GM19240 (cell line): ENCODE measurements around the gene COX7C.
"Not testable (repeated sequence)": the region's sequence is repeated elsewhere in the genome, so short reads cannot be mapped to it uniquely, and the experiment has no call there.

Source experiments
- DNase-seq: peaks from one replicate; pipeline ENCODE4 v3.0.0; 2011; ENCODE audit warnings: low spot score; ENCODE audit not compliant: insufficient read length

COX7C gene, protein sequence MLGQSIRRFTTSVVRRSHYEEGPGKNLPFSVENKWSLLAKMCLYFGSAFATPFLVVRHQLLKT

DNA sequence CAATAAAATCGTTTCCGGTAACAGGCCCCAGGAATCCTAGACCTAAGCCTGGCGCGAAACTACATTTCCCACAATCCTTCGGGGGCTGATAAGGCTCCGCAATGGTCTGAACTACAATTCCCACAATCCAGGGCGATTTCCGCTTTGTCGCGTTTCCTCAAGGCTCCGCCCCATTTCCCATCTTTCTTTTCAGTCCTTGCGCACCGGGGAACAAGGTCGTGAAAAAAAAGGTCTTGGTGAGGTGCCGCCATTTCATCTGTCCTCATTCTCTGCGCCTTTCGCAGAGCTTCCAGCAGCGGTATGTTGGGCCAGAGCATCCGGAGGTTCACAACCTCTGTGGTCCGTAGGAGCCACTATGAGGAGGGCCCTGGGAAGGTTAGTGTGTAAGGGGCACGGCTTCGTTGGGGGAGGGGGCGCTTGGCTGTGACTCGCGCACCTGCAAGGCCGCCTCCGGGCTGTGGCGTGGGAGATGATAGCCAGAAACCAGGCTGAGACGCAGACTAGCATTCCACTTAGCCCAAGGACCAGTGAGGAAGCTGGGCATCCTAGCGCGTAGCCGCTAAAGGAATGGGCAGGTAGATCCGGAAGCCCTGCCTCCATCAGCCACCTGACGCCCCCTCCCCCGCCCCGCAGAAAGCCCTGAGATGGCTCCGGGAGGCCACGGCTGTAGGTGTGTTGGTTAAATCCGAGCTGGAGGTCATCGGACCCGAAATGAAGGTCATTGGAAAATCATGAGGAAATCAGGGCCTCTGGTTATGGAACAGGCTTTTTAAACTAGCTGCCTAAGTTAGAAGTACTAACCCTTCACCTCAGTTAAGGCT is at the start of gene COX7C:
TSS of gene COX7C (plus strand) at position 186 of the 821 bp plus-strand sequence. CDS start at position 301, 115 bp downstream.
- DNase-seq = peak; percentile 74

DNA sequence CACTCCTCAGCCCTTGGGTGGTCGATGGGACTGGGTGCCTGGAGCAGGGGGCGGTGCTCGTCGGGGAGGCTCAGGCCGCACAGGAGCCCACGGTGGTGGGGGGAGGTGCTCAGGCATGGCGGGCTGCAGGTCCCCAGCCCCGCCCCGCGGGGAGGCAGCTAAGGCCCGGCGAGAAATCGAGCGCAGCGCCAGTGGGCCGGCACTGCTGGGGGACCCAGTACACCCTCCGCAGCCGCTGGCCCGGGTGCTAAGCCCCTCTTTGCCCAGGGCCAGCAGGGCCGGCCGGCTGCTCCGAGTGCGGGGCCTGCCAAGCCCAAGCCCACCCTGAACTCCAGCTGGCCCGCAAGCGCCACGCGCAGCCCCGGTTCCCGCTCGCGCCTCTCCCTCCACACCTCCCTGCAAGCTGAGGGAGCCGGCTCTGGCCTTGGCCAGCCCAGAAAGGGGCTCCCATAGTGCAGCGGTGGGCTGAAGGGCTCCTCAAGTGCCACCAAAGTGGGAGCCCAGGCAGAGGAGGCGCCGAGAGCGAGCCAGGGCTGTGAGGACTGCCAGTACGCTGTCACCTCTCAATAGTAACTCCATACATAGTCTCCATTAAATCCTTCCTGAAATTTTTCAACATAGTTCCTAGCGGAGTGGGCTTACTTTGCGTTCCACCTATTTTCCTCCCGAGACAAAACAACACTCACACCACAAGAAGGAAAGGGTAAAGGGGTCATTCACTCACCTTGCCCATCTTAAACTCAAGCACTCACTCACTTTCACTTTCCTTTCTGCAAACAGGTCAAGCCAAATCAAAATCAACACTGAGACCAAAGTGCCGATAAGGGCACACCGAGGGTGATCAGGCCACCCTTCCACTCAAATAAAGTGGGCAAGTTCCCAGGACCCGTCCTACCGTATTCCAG is 48.0 kb upstream of the COX7C start:
- DNase-seq = not testable (repeated sequence)

DNA sequence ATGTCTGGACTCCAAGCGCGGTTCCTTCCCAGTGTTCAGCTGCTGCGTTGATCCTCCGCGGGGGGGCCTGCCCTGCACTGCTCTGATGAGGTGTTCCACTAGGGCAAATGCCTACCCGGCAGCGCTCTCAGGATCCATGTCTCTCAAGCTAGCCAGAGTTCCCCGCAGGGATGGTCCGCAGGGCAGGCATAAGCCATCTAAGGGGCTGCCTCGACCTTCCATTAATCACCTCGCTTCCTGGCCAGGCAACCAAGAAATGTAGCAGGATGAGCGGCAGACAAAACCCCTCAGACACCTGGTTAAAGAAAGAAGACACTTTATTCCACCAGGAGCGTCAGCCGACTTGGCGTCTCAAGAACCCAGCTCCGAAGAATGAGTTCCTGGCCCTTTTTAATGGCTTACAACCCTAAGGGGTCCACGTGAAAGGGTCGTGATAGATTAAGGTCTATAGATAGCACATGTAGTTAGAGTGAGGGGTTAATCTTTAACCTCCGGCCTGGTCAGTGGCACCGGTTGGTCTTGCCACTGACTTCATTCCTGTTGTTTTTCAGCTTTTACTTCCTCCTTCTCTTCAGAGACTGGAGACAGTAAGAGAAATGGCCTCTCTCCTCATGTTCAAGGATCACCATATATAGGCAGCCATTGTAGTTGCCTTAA is 47.2 kb upstream of the COX7C start:
- DNase-seq = no peak

DNA sequence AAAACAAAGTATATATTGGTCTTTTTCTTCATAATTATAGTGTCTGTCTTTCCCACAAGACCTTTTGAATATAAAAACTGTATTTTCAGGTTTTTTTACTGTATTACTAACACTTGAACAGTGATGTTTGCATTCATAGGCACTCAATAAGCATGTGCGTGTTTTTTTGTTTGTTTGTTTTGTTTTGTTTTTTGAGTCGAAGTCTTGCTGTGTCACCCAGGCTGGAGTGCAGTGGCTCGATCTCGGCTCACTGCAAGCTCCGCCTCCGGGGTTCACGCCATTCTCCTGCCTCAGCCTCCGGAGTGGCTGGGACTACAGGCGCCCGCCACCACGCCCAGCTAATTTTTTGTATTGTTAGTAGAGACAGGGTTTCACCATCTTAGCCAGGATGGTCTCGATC is 46.6 kb upstream of the COX7C start:
- DNase-seq = not testable (repeated sequence)

DNA sequence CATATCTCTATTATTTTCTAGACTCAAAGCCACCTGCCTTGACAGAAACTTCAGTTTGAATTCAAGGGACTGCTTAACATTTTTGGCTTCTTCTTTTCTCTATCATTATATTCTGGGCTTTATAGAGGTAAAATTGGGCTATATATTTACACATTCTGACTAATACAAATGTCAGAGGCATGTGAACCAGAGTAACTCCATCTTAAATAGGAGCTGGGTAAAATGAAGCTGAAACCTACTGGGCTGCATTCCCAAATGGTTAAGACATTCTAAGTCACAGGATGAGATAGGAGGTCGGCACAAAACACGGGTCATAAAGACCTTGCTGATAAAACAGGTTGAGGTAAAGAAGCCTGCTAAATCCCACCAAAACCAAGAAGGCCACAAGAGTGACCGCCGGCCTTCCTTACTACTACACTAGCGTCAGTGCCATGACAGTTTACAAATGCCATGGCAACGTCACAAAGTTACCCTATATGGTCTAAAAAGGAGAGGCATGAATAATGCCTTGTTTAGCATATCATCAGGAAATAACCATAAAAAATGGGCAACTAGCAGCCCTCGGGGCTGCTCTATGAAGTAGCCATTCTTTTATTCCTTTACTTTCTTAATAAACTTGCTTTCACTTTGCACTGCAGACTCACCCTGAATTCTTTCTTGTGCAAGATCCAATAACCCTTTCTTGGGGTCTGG is 44.8 kb upstream of the COX7C start:
- no peak for DNase-seq

DNA sequence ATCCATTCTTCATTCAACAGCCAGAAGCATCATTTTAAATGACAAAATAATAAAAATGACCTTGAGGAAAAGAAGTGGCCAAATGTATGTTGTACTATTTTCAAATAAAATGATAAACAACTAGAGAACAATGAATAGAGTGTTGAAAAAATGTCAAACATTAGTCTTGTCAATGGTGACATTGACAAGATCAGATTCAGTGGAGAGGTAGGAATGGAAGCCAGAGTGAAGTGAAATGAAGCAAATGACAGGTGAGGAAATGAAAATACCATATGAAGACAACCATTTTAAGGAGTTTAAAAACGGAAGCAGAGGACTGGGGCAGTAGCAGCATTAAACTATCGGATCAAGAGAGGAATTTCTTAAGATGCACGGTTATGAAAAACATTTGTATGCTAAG is 38.2 kb upstream of the COX7C start:
- DNase-seq = no peak

DNA sequence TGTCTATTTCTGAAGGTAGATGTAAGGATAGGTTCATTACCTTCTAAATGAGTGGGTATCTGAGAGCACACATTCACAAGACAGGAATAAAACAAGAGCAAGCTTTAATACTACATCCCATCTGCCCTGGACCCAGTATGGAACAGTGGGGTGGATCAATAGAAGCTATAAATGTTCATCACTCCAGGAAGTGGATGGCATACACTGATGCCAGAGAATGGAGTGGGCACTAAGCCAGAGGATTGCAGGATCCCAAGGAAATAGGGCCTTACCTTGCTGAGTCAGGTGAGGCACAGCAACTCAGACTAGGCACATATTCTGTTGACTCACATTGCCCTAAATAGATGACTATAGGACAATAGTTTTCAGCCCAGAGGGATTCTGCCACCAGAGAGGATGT is 21.3 kb upstream of the COX7C start:
- no peak for DNase-seq

DNA sequence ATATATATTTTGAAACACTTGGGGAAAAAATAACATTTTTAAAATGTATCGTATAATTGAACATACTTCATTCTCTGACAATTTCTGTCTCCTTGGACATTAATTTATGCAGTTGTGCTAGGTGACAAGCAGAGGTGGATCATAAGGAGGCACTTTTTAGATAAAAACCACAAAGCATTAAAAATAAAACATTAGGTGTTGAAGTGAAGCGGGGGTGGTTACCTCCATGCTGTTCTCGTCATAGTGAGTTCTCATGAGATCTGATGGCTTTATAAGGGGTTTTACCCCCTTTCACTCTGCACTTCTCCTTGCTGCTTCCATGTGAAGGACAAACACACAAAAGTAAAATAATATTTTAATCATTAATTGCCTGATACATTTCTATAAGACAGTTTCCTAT is 11.9 kb upstream of the COX7C start:
- no peak for DNase-seq

DNA sequence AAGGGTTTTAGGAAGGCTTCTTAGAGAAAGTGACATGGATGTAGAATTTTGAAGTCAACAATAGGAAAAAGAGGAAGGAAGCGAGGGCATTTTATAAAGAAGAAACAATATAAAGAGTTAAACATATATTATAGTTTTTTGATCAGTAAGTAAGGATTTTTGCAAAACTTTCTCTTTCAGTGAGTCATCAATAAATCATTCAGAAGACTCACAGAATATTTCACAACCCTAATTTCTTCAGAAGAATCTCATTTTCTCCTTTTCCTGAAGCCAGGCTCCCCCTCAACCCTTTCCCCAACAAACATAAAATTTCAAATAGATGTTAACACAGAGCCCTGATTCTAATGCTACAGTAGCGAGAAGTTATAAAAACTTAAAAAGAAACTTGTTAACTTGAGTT is 4.3 kb upstream of the COX7C start:
- no peak for DNase-seq

DNA sequence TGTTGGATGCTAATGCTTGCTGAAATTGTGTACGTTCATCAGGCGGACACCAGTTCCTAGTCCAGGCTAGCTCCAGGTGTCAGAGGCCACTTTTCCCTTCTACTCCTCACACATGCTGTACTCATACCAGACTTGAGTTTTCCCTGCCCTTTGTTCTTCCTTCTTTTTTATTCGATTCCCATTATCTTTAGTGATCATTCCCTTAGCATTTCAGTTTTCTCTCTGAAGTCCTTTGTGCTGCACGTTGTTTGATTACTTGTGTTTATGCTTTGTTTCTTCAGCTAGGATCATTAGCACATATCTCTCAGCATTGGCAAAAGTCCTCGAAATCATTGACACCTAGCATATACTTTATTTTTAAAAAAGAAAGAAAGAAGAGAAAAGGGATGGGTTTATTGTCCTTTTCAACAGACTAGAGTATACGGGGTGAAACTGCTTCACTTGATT is 409 bp upstream of the COX7C start:
- no peak for DNase-seq

DNA sequence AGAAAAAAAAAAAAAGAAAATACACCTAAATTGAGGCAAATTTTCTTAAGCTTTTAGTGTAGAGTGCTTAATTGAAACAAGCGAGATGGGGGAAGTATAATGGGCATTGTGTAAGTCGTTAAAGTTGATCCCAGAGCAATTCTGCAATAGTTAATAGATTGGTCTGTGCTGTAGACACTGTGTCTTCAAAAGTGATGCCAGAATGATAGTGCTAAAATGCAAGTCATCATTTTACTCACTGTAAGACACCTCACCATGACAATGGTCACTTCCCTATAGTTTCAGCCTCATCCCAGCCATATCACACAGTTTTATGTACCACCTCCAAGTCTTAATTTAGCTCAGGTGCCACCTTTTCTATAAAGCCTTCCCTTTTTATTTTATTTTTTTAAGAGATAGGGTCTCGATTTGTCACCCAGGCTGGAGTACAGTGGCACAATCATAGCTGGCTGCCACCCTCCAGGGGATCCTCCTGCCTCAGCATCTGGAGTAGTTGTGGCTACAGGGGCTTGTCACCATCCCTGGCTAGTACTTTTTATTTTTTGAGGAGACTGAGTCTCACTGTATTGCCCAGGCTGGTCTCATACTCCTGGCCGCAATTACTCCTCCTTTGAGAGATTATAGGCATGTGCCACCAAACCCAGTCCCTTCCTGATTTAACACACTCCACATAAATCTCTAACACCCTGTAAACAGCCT is 6.2 kb downstream of the COX7C start:
- DNase-seq = no peak

DNA sequence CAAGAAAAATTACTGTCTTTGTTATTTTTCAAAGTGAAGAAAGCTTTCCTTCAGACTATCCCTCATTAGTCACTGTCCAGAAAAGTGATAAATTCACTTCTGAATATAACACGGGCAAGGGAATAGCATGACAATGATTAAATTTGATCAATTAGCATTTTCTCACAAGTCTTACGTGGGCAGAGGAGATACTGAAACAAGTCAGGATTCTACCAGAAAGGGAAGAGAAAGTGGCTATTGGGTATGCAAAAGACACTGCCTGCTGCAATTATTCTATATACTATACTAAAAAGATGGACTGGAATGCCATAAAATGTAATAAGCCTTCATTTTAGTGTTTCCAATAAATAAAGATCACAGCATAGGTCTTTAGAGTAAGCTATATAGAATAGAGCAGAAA is 7.4 kb downstream of the COX7C start:
- no peak for DNase-seq

DNA sequence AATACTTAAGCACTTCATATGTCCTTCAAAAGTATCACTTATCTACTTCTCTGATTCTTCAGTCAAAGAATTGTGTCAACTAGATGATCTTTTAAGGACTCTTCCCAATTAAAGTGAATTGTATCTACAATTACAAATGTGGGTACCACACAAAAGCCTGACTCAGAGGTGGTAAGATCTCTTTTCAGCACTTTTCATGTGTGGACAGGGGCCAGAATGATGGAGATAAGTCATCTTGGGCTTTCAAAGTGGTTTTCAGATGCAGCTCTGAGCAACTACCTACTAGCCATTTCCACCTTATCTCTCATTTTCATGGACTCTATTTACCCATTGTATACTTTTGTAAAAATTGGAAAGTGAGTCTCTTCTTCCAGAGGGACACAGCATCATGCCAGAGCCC is 8.4 kb downstream of the COX7C start:
- DNase-seq = no peak

DNA sequence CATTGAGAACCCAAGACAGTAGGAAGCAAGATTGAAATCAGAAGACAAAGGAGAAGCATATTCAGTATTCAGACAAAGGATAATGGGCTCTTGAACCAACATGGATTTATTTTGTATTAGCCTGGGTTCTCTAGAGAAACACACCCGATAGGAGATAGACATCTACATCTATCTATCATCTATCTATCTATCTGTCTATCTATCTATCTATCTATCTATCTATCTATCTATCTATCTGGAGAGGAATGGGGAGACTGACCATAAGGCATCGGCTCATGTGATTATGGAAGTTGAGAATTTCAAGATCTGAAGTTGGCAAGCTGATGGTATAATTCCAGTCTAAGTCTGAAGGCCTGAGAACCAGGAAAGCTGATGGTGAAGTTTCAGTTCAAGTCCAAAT is 13.4 kb downstream of the COX7C start:
- DNase-seq = no peak

DNA sequence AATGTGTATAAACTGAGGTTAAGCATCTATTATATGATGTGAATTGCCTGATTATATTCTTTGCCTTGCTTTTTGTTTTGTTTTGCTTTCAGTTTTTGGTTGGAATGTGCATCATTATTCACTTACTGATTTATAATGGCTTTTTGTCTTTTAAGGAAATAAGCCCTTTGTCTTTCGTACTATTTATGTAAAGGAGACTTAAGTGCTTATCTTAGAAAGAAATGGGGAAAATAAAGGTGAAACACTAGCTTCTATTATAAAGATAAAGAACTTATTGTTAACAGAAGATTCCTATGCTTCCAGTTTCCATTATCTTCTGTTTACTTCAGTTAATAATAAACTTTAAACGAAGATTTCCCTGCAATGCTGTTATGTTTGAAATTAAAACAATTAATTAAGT is 23.3 kb downstream of the COX7C start:
- no peak for DNase-seq

DNA sequence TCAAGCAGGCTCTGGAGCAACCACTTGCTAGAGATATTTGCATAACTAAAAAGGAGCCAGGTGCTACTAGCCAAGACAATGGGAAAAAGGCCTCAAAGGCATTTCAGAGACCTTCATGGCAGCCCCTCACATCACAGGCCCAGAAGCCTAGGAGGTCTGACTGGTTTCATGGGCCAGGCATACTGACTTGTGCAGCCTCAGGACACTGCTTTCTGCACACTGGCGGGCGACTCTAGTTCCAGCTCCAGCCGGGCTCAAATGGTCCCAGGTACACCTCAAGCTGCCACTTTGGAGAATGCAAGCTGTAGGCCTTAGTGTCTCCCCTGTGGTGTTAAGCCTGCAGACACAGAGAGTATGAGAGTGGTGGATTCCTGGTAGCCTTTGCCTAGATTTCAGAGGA is 27.1 kb downstream of the COX7C start:
- no peak for DNase-seq

DNA sequence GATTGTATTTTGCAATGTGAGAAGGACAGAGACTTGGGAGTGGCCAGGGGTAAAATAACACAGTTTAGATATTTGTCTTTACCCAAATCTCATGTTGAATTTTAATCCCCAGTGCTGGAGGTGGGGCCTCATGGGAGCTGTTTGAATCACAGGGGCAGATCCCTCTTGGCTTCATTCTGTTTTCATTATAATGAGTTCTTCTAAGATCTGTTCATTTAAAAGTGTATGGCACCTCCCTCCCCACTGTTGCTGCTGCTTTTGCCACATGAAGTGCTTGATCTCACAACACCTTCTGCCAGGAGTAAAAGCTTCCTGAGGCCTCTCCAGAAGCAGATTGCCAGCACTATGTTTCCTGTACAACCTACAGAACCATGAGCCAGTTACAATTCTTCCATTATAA is 28.1 kb downstream of the COX7C start:
- no peak for DNase-seq

DNA sequence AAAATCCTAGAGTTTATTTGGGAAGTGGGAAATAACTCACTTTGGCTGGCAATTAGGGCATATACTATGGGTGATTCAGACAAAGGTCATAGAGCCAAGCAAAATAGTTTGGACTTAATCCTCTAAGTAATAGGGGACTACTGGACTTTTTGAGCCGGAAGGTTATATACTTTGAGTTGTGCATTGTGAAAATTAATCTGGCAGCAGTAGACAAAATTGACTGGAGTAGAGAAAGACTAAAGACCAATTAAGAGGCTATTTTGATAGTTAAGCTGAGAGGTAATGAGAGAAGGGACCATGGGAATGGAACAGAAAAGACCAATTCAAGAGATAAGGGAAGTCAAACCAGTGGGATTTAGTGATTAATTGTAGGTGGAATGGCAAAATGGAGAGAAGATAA is 28.9 kb downstream of the COX7C start:
- DNase-seq = no peak

DNA sequence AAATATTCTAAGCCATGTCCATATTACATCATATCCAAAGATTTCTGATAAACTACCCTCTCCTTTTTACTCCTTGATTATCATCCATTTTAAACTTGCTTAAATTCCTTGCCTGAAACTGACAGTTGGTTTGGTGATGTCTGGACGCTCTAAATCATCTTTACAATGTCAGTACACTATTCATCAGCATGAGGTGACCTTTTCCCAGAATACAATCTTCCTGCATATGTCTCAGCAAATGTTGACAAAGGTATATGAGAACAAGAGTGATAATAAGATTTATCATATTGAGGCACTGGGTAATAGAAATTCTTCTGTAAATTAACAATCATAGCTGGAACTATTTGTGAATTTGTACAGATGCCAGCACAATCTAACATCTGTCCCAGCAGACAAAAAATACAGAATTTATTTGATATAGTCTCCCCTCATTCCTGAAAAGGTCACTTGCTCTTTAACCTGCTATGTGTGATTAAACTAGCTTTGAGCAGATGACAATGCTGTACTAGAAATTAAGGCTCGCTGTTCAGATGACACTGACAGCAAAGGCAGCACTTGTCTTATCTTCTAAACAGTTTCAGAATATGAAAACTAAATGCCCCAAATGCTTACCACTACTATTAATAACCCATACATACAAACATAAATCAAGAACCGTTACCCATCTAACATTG is 32.2 kb downstream of the COX7C start:
- no peak for DNase-seq

DNA sequence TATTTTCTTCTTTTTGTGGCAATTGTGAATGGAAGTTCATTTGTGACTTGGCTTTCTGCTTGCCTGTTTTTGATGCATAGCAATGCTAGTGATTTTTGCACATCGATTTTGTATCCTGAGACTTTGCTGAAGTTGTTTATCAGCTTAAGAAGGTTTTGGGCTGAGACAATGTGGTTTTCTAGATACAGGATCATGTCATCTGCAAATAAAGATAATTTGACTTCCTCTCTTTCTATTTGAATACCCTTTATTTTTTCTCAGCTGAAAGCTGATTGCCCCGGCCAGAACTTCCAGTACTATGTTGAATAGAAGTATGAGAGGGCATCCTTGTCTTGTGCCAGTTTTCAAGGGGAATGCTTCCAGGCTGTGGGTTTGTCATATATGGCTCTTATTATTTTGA is 43.0 kb downstream of the COX7C start:
- not testable (repeated sequence) for DNase-seq
